ENCODE measurements around the gene KLHDC3. TPM values are rescaled to one million over a fixed set of nuclear protein-coding genes. Genes with fewer than 3 reads are reported as not detected.

Gene KLHDC3
- total and polyA plus RNA-seq, 2 of the 8 experiments (the other 6 are each of a cell fraction or from before 2014, with no cell fraction given): 181 to 203 TPM

DNA sequence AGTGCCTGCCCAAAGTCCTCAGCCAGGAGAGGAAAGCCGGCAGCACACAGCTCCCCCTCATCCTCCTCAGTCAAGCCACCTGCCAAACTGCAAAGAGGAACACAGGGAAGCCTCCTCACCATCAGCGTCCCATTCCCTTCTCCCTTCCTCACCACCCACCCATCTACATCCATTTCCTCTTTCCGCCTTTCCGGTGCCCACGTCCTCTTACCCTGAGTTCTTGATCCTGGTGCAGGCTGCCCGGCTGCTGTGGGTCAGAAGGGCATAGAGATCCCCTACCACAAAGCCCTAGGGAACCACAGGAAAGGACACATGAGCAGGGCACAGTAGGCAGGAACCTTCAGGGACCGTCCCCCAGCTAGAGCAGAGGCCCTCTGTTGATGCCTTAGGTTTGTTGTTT is 47.5 kb upstream of the KLHDC3 start:
- H2BK15ac ChIP-seq (ENCODE audit: low read length): no peak overlapping the region
- ChIA-PET CTCF (ENCODE audit: partially characterized antibody) (interaction anchor here (1.1 to 3.9 kb wide), 7 partner anchors 13 to 177 kb away, joined by 3 to 33 read pairs (median 7); partner anchors contain the start of genes CUL7 and PEX6), POLR2A (ENCODE audit: partially characterized antibody) (interaction anchor here (3.1 to 4.4 kb wide), 2 partner anchors 8 to 13 kb away, joined by 13 to 27 read pairs; partner anchors contain the start of gene PEX6)
- H3K4ac ChIP-seq (replicated peaks; ENCODE audit: insufficient read length, low read depth, low read length): no peak overlapping the region
- no peak overlapping the region for H2BK120ac ChIP-seq (replicated peaks; ENCODE audit: low read depth, low read length)
- H3K79me2 ChIP-seq (ENCODE audit: control insufficient read depth in 1 of 2, insufficient read depth in 2 of 2, low read length in 2 of 2): no peaks in the 10 kb centered on the region
- peaks cover 0 to 10% (median 4%) of the 10 kb centered on the region in 4 experiments; a peak in 5 of 7 replicates for H3K4me1 ChIP-seq (replicated peaks in 1 of 4; ENCODE audit: control insufficient read depth in 3 of 4, insufficient read depth in 4 of 4, low read length in 3 of 4)
- H3K23ac ChIP-seq (ENCODE audit: insufficient read length): no peak overlapping the region
- no peak overlapping the region for H2BK20ac ChIP-seq (ENCODE audit: low read length)
- H3K36me3 ChIP-seq (ENCODE audit: control insufficient read depth in 2 of 4, insufficient read depth in 4 of 4, low read length in 3 of 4): peaks cover 0 to 2% (median 0%) of the 10 kb centered on the region in 4 experiments; a peak in 1 of 8 replicates
- no peaks in the 10 kb centered on the region for H3K23me2 ChIP-seq (ENCODE audit: low read depth, low read length)
- H3K27me3 ChIP-seq (replicated peaks in 1 of 4; ENCODE audit: control insufficient read depth in 3 of 4, extremely low read depth in 1 of 4, insufficient read depth in 3 of 4, low read length in 3 of 4): no peaks in the 10 kb centered on the region
- no peak overlapping the region for H2AK5ac ChIP-seq (ENCODE audit: low read depth, low read length)
- no peak overlapping the region for H4K5ac ChIP-seq (ENCODE audit: insufficient read length, low read depth, low read length)
- peaks cover 0 to 2% of the 10 kb centered on the region in 2 experiments for H4K20me1 ChIP-seq (replicated peaks in 1 of 2; ENCODE audit: control insufficient read depth in 1 of 2, insufficient read depth in 2 of 2, low read length in 2 of 2)
- WGBS, 2 experiments (ENCODE audit: extremely low coverage in 1 of 2, insufficient coverage in 1 of 2, insufficient read length in 1 of 2, insufficient replicate concordance in 2 of 2, low coverage in 1 of 2, low lambda C conversion rate in 2 of 2, missing lambda C conversion rate in 1 of 2): 92% methylated on average over 7 of the region's 7 CpGs; no CpG with 5 or more reads in 1 of the 2 experiments
- H4K8ac ChIP-seq (ENCODE audit: extremely low read depth, insufficient read depth, low read length): no peak overlapping the region
- H4K91ac ChIP-seq (replicated peaks; ENCODE audit: insufficient read length, low read length): no peak overlapping the region
- DNase-seq (ENCODE audit: low read depth in 1 of 2, low spot score in 2 of 2) (no peak), FAIRE-seq (no peak)
- no peak for TF ChIP-seq SAP30 (IDR thresholded peaks at IDR 0.05; ENCODE audit: insufficient read depth, insufficient replicate concordance, low read length)
- no peak for TF ChIP-seq POLR2AphosphoS5 (IDR thresholded peaks at IDR 0.05; ENCODE audit: low read depth, low read length)
- TF ChIP-seq CEBPB (IDR thresholded peaks at IDR 0.05; ENCODE audit: low read depth, low read length): no peak
- no peak for TF ChIP-seq CHD1 (IDR thresholded peaks at IDR 0.05; ENCODE audit: low read depth, low read length)
- no peak for TF ChIP-seq CBX5 (IDR thresholded peaks at IDR 0.05; ENCODE audit: low read depth, low read length)
- TF ChIP-seq RFX5 (IDR thresholded peaks at IDR 0.05; ENCODE audit: borderline replicate concordance, low read depth, low read length): no peak
- TF ChIP-seq JUND (IDR thresholded peaks at IDR 0.05; ENCODE audit: low read length): no peak
- no peak for TF ChIP-seq RXRA (IDR thresholded peaks at IDR 0.05; ENCODE audit: insufficient read depth, low read depth, low read length)
- TF ChIP-seq, protein P1, sequence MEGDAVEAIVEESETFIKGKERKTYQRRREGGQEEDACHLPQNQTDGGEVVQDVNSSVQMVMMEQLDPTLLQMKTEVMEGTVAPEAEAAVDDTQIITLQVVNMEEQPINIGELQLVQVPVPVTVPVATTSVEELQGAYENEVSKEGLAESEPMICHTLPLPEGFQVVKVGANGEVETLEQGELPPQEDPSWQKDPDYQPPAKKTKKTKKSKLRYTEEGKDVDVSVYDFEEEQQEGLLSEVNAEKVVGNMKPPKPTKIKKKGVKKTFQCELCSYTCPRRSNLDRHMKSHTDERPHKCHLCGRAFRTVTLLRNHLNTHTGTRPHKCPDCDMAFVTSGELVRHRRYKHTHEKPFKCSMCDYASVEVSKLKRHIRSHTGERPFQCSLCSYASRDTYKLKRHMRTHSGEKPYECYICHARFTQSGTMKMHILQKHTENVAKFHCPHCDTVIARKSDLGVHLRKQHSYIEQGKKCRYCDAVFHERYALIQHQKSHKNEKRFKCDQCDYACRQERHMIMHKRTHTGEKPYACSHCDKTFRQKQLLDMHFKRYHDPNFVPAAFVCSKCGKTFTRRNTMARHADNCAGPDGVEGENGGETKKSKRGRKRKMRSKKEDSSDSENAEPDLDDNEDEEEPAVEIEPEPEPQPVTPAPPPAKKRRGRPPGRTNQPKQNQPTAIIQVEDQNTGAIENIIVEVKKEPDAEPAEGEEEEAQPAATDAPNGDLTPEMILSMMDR (IDR thresholded peaks at IDR 0.05; ENCODE audit: control extremely low read depth in 1 of 3, insufficient read depth in 1 of 3, low read depth in 1 of 3, low read length in 3 of 3): no peak
- H3K27ac ChIP-seq (ENCODE audit: low read depth, low read length): no peak overlapping the region
- H3K9ac ChIP-seq (replicated peaks in 1 of 4; ENCODE audit: extremely low read depth in 1 of 4, low read depth in 3 of 4, low read length in 3 of 4): no peak overlapping the region
- no peak overlapping the region for H2AFZ ChIP-seq (ENCODE audit: low read length)
- no peak overlapping the region for H3K56ac ChIP-seq (replicated peaks; ENCODE audit: insufficient read length, low read depth, low read length)
- no peak overlapping the region for H3K4me3 ChIP-seq (ENCODE audit: extremely low read depth in 1 of 4, insufficient read depth in 2 of 4, low read depth in 3 of 4, low read length in 4 of 4)
- H2BK5ac ChIP-seq (ENCODE audit: low read depth, low read length): no peak overlapping the region
- H3K14ac ChIP-seq (ENCODE audit: insufficient read length): no peak overlapping the region
- H3K79me1 ChIP-seq (ENCODE audit: low read depth, low read length): no peaks in the 10 kb centered on the region; the same call in 1 of the 2 replicates
- no peak overlapping the region for H3K4me2 ChIP-seq (ENCODE audit: insufficient read depth in 1 of 2, low read depth in 2 of 2, low read length in 2 of 2)
- H3K9me3 ChIP-seq (ENCODE audit: insufficient read depth in 2 of 2, low read depth in 1 of 2, low read length in 1 of 2): no peaks in the 10 kb centered on the region
- H3K18ac ChIP-seq (ENCODE audit: extremely low read depth, low read length): no peak overlapping the region
- no peak overlapping the region for H2BK12ac ChIP-seq (ENCODE audit: low read depth, low read length)

Data from H1 (cell line).